GM23248 (cell line): ENCODE results near the gene TFR2. TPM values are rescaled to one million over a fixed set of nuclear protein-coding genes. Genes with fewer than 3 reads are reported as not detected.
A peak's percentile ranks its signal among the peaks of the same experiment; 100 is the strongest.

Experiments
- DNase-seq: peaks from one replicate; pipeline ENCODE4 v3.0.0-alpha.2; 2015
- H2AFZ ChIP-seq: fragments of 200-600 bp; sonication (generic); 2 replicates; pipeline ENCODE4 v1.6.1; 2016; ENCODE audit warnings: antibody characterized with exemption
- H3F3A ChIP-seq: fragments of 200-600 bp; sonication (generic); 2 replicates; pipeline ENCODE4 v1.6.1; 2016; ENCODE audit warnings: mild to moderate bottlenecking, antibody characterized with exemption, mixed run types; ENCODE audit not compliant: insufficient read depth
- H3K27ac ChIP-seq: fragments of 200-600 bp; sonication (generic); 2 replicates; pipeline ENCODE4 v1.5.1; 2016; ENCODE audit warnings: mild to moderate bottlenecking
- H3K27me3 ChIP-seq: fragments of 200-600 bp; sonication (generic); replicated peaks from 2 replicates; pipeline ENCODE4 v1.6.1; 2016; ENCODE audit warnings: mild to moderate bottlenecking; ENCODE audit not compliant: insufficient read depth
- H3K36me3 ChIP-seq: fragments of 200-600 bp; sonication (generic); 2 replicates; pipeline ENCODE4 v1.6.1; 2016; ENCODE audit warnings: low read depth, mild to moderate bottlenecking
- H3K4me1 ChIP-seq: fragments of 200-600 bp; sonication (generic); 2 replicates; pipeline ENCODE4 v1.6.1; 2016; ENCODE audit warnings: mild to moderate bottlenecking; ENCODE audit not compliant: insufficient read depth
- H3K4me2 ChIP-seq: fragments of 200-600 bp; sonication (generic); one replicate; pipeline ENCODE4 v1.6.1; 2016; ENCODE audit warnings: mild to moderate bottlenecking; ENCODE audit not compliant: unreplicated experiment
- H3K4me3 ChIP-seq: fragments of 200-600 bp; sonication (generic); 2 replicates; pipeline ENCODE4 v1.5.1; 2016; ENCODE audit warnings: mild to moderate bottlenecking
- H3K79me2 ChIP-seq: fragments of 200-600 bp; sonication (generic); 2 replicates; pipeline ENCODE4 v1.6.1; 2016; ENCODE audit warnings: mild to moderate bottlenecking; ENCODE audit not compliant: insufficient read depth
- H3K9ac ChIP-seq: fragments of 200-600 bp; sonication (generic); 2 replicates; pipeline ENCODE4 v1.6.1; 2016; ENCODE audit warnings: mild to moderate bottlenecking
- H3K9me2 ChIP-seq: fragments of 200-600 bp; sonication (generic); 2 replicates; pipeline ENCODE4 v1.6.1; 2016; ENCODE audit warnings: mixed run types, mild to moderate bottlenecking, moderate library complexity; ENCODE audit not compliant: insufficient read depth
- H3K9me3 ChIP-seq: fragments of 200-600 bp; sonication (generic); one replicate; pipeline ENCODE4 v1.6.1; 2017; ENCODE audit warnings: low read depth
- H4K20me1 ChIP-seq: fragments of 200-600 bp; sonication (generic); 2 replicates; pipeline ENCODE4 v1.6.0; 2016; ENCODE audit not compliant: insufficient read depth
- EZH2 ChIP-seq: fragments of 200-600 bp; sonication (generic); IDR thresholded peaks from 2 replicates; pipeline ENCODE4 v1.6.1; 2018; ENCODE audit warnings: antibody characterized with exemption, mild to moderate bottlenecking; ENCODE audit not compliant: insufficient read depth, poor library complexity, severe bottlenecking
- EZH2phosphoT487 ChIP-seq: fragments of 200-600 bp; sonication (generic); IDR thresholded peaks from 2 replicates; pipeline ENCODE4 v1.6.1; 2018; ENCODE audit warnings: antibody characterized with exemption, moderate library complexity, mild to moderate bottlenecking, low read depth; ENCODE audit not compliant: insufficient read depth
- WGBS, 2 experiments: methylation state at CpG; one replicate each; pipeline ENCODE4 v1.1.6; 2015 to 2017; ENCODE audit warnings: low lambda C conversion rate in 2 of 2, low coverage in 1 of 2; ENCODE audit errors: missing lambda C conversion rate in 2 of 2; 5-methylcytosine and 5-hydroxymethylcytosine counted together
- in situ Hi-C: fragments of 300-500 bp; cut with MboI; formaldehyde crosslinking; loops from 2 replicates; pipeline ENCODE4 v1.15.0; 2020
- polyA plus RNA-seq: library from polyadenylated mRNA; unstranded; fragments of >200 nt; fragmentation: Nextera tagmentation; extraction: Ambion mirVana; gene quantifications from 2 replicates; pipeline ENCODE4 v1.2.1, GENCODE V29; 2016
- total RNA-seq: library from RNA; depleted of rRNA; stranded (reverse); fragments of >200 nt; shearing (Covaris generic); gene quantifications from 2 replicates; pipeline ENCODE4 v1.2.3, GENCODE V29; 2014

The TFR2 gene
- total and polyA plus RNA-seq, 2 experiments from 2014 or later, result 0.11 to 0.79 TPM

DNA sequence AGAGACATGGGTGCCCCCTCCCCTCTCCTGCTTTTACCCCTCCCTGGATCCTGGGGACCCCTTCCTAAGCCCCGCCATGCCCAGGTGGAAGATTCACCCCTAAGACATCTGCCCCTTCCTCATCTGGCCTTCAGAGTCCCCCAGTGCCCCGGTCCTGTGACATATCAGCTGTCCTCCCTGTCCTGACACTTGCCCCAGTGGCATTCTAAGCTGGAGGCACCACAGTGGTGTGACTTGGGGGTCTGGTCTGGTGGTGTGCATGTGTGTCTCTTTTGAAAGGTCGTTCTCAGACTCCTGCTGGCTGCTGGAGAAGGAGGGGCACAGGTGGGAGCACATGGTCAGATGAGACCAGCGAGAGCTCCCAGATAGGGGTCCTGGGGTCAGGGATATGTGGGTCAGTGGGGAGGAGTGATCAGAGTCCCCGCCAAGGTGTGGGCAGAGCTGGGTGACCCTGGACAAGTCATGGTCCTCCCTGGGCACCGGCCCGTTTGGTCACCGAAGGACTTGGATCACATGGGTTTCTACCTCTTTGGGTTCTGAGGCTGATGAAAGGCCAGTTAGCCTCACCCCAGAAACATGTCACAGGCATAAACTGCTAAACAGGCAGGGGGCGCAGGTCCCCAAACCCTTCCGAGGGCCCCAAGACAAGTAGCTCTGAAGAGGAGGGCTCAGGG is 645 bp upstream of the TFR2 start:
- no peaks in the 10 kb centered on the region for H4K20me1 ChIP-seq
- no peak overlapping the region for H3K4me2 ChIP-seq
- no peak overlapping the region for H2AFZ ChIP-seq
- 62 to 63% methylated on average over 10 of the region's 10 CpGs for WGBS, 2 experiments
- no peaks in the 10 kb centered on the region for H3K79me2 ChIP-seq
- in situ Hi-C loops, result no loop called here
- no peaks in the 10 kb centered on the region for H3K9me2 ChIP-seq
- no peaks in the 10 kb centered on the region; the same call in 1 of the 2 replicates for H3K27me3 ChIP-seq
- no peaks in the 10 kb centered on the region for H3K4me1 ChIP-seq
- no peak overlapping the region for H3K27ac ChIP-seq
- no peaks in the 10 kb centered on the region for H3K9me3 ChIP-seq
- H3K9ac ChIP-seq, result no peak overlapping the region
- no peak for TF ChIP-seq EZH2
- H3F3A ChIP-seq, result no peaks in the 10 kb centered on the region
- H3K4me3 ChIP-seq, result no peak overlapping the region
- no peak for DNase-seq
- H3K36me3 ChIP-seq, result no peaks in the 10 kb centered on the region

GRCh38 chr7:100640517-100641440 is 573 bp downstream of the TFR2 start:
- Histone ChIP-seq H3K9me2 (no peaks in the 10 kb centered on the region), H3K4me1 (no peaks in the 10 kb centered on the region), H3K36me3 (no peaks in the 10 kb centered on the region), H2AFZ (no peak overlapping the region), H3K79me2 (no peaks in the 10 kb centered on the region), H4K20me1 (no peaks in the 10 kb centered on the region), H3K27ac (no peak overlapping the region), H3K4me2 (no peak overlapping the region), H3K9ac (no peak overlapping the region), H3K4me3 (no peak overlapping the region), H3K27me3 (no peaks in the 10 kb centered on the region; the same call in 1 of the 2 replicates), H3F3A (no peaks in the 10 kb centered on the region), H3K9me3 (no peaks in the 10 kb centered on the region)
- no peak for DNase-seq
- in situ Hi-C loops, result no loop called here
- no peak for TF ChIP-seq EZH2
- no peak for TF ChIP-seq EZH2phosphoT487
- WGBS, 2 experiments, result 69 to 70% methylated on average over 20 to 24 of the region's 24 CpGs

- H2AFZ ChIP-seq, result no peak overlapping the region
- WGBS, 2 experiments, result 77% methylated on average over 17 of the region's 17 CpGs
- no peaks in the 10 kb centered on the region for H3K9me3 ChIP-seq
- no peak for DNase-seq
- H3K9me2 ChIP-seq, result no peaks in the 10 kb centered on the region
- H3F3A ChIP-seq, result no peaks in the 10 kb centered on the region
- H3K4me1 ChIP-seq, result no peaks in the 10 kb centered on the region
- in situ Hi-C loops, result no loop called here
- H3K27me3 ChIP-seq, result no peaks in the 10 kb centered on the region; the same call in 1 of the 2 replicates
- no peak for TF ChIP-seq EZH2phosphoT487
- no peak for TF ChIP-seq EZH2
- H3K9ac ChIP-seq, result no peak overlapping the region
- H4K20me1 ChIP-seq, result no peaks in the 10 kb centered on the region
- H3K4me2 ChIP-seq, result no peak overlapping the region
- H3K27ac ChIP-seq, result no peak overlapping the region
- H3K4me3 ChIP-seq, result no peak overlapping the region
- H3K79me2 ChIP-seq, result no peaks in the 10 kb centered on the region
- H3K36me3 ChIP-seq, result no peaks in the 10 kb centered on the region
Observed at GRCh38 chr7:100639995-100640516, 1.3 kb downstream of the TFR2 start.

DNA sequence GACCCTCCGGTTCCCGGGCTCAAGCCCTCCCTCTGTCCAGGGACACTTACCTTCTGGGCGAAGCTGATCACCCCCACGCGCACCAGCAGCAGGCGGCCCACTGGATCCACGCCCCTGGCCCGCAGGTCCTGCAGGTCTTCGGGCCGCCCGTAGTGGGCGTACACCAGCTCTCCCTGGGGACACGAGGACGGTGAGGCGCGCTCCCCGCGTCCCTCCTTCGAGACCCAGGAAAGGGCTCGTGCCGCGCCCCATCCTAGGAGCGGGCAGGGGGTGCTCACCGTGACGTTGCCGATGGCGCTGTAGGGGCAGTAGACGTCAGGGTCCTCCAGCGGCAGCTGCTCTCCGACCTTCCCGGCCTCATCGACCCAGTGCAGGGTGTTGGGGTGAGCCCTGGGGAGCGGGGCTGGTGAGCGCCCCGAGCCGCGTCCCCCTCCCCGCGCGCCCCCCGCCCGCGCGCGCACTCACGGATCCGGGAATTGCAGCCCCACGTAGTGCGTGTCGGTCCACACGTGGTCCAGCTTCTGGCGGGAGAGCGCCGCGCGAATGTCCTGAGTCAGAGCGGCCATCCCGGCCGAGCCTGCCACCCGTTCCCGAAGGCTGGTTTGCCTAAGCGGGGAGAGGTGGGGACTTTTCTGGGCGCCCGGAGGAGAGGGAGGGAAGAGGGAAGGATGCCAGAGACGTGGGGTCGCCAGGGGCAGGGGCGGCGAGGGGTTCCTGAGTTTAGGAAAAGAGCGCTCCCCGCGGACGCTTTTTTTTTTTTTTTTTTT is 8.2 kb downstream of the TFR2 start:
- H3K27me3 ChIP-seq, result peaks cover 11% of the 10 kb centered on the region; the same call in 1 of the 2 replicates
- H3K4me3 ChIP-seq, result peak overlapping the region; percentile 62
- H3F3A ChIP-seq, result no peaks in the 10 kb centered on the region
- no peaks in the 10 kb centered on the region for H3K9me3 ChIP-seq
- peak overlapping the region; percentile 71 for H3K4me2 ChIP-seq
- TF ChIP-seq EZH2phosphoT487 (no peak), EZH2 (peak; percentile 64)
- DNase-seq, result peak; percentile 69
- H3K79me2 ChIP-seq, result no peaks in the 10 kb centered on the region
- in situ Hi-C loops, result no loop called here
- H3K27ac ChIP-seq, result no peak overlapping the region
- H3K36me3 ChIP-seq, result no peaks in the 10 kb centered on the region
- no peaks in the 10 kb centered on the region for H3K4me1 ChIP-seq
- no peaks in the 10 kb centered on the region for H3K9me2 ChIP-seq
- WGBS, 2 experiments, result 5% methylated on average over 50 to 55 of the region's 72 CpGs
- peak overlapping the region; percentile 62 for H2AFZ ChIP-seq
- peak overlapping the region; percentile 12; the same call in 1 of the 2 replicates for H3K9ac ChIP-seq
- no peaks in the 10 kb centered on the region for H4K20me1 ChIP-seq
